BLaER1 treated with 17β-estradiol and CSF1 and Interleukin-3, amounts not matched to agents 10 nM and 100 nM (cell line): ENCODE results near the gene TMEM80.

Experiments used
- H3K27ac ChIP-seq, 11 experiments: shearing (Covaris generic); formaldehyde crosslinking; 2 replicates each; pipeline ENCODE4 v1.8.1; 2022
- H3K27me3 ChIP-seq, 11 experiments: shearing (Covaris generic); formaldehyde crosslinking; 2 replicates each; pipeline ENCODE4 v1.8.1; 2022
- H3K36me3 ChIP-seq, 11 experiments: shearing (Covaris generic); formaldehyde crosslinking; 2 replicates each; pipeline ENCODE4 v1.8.1; 2022
- H3K4me1 ChIP-seq, 10 experiments: shearing (Covaris generic); formaldehyde crosslinking; 2 replicates each; pipeline ENCODE4 v1.8.1; 2022
- H3K4me2 ChIP-seq, 11 experiments: shearing (Covaris generic); formaldehyde crosslinking; 2 replicates each; pipeline ENCODE4 v1.8.1; 2022
- H3K4me3 ChIP-seq, 10 experiments: shearing (Covaris generic); formaldehyde crosslinking; 2 replicates each; pipeline ENCODE4 v1.8.1; 2022
- H3K9ac ChIP-seq, 11 experiments: shearing (Covaris generic); formaldehyde crosslinking; 2 replicates each; pipeline ENCODE4 v1.8.1; 2022
- H3K9me3 ChIP-seq, 11 experiments: shearing (Covaris generic); formaldehyde crosslinking; replicated peaks in 1 of 11; 2 replicates each; pipeline ENCODE4 v1.8.1; 2022
- H4K20me1 ChIP-seq, 11 experiments: shearing (Covaris generic); formaldehyde crosslinking; 2 replicates each; pipeline ENCODE4 v1.8.1; 2022
- Cebpa-rat ChIP-seq, 11 experiments: shearing (Covaris generic); IDR thresholded peaks; 2 replicates each; pipeline ENCODE4 v1.8.1; 2022

TMEM80 gene

GRCh38 chr11:699753-700152, 4.1 kb downstream of the TMEM80 start:
- Histone ChIP-seq H3K9me3 (peaks cover 0 to 10% (median 0%) of the 10 kb centered on the region in 11 experiments; a peak in 8 of 22 replicates), H3K36me3 (peaks cover 9 to 49% (median 27%) of the 10 kb centered on the region in 11 experiments), H3K27ac (peak overlapping the region in 10 of 11 experiments; percentile 58 to 100 (median 100); a peak in 16 of 22 replicates), H3K27me3 (peaks cover 0 to 8% (median 3%) of the 10 kb centered on the region in 11 experiments; a peak in 16 of 22 replicates), H3K4me3 (no peak overlapping the region), H3K4me2 (peak overlapping the region; percentile 72 to 97 (median 89)), H3K9ac (peak overlapping the region in 9 of 11 experiments; percentile 6 to 99 (median 39); a peak in 12 of 22 replicates), H3K4me1 (peaks cover 61 to 74% (median 71%) of the 10 kb centered on the region in 10 experiments), H4K20me1 (peaks cover 0 to 57% (median 21%) of the 10 kb centered on the region in 11 experiments; a peak in 13 of 22 replicates)
- TF ChIP-seq Cebpa-rat (IDR thresholded peaks at IDR 0.05) = no peak

- peak overlapping the region in 3 of 11 experiments; percentile 4 to 32 (median 31); a peak in 3 of 22 replicates for H3K27ac ChIP-seq
Measured at GRCh38 chr11:701741-702461, 6.3 kb downstream of the TMEM80 start.

GRCh38 chr11:702462-703461, 7.1 kb downstream of the TMEM80 start:
- peak overlapping the region in 4 of 11 experiments; percentile 19 to 31 (median 22); a peak in 4 of 22 replicates for H3K27ac ChIP-seq
- peaks cover 0 to 76% (median 41%) of the 10 kb centered on the region in 11 experiments; a peak in 17 of 22 replicates for H4K20me1 ChIP-seq
- peak overlapping the region in 7 of 11 experiments; percentile 28 to 97 (median 83); a peak in 14 of 22 replicates for H3K4me2 ChIP-seq
- peak overlapping the region in 1 of 11 experiments; percentile 28; a peak in 2 of 22 replicates for H3K9ac ChIP-seq
- H3K4me3 ChIP-seq = no peak overlapping the region
- H3K9me3 ChIP-seq = peaks cover 0 to 10% (median 0%) of the 10 kb centered on the region in 11 experiments; a peak in 8 of 22 replicates
- H3K27me3 ChIP-seq = peaks cover 28 to 38% (median 33%) of the 10 kb centered on the region in 11 experiments
- TF ChIP-seq Cebpa-rat (IDR thresholded peaks at IDR 0.05) = no peak
- peaks cover 55 to 87% (median 76%) of the 10 kb centered on the region in 10 experiments for H3K4me1 ChIP-seq
- H3K36me3 ChIP-seq = peaks cover 9 to 54% (median 28%) of the 10 kb centered on the region in 11 experiments

More at GRCh38 chr11:701741-702461, 6.3 kb downstream of the TMEM80 start:
- Histone ChIP-seq H3K9ac (0 out of 22 replicates have a peak overlapping the region, but pooled peaks of 1 of the 11 experiments have one; percentile 17), H3K36me3 (peaks cover 9 to 54% (median 28%) of the 10 kb centered on the region in 11 experiments), H3K9me3 (peaks cover 0 to 10% (median 0%) of the 10 kb centered on the region in 11 experiments; a peak in 8 of 22 replicates), H3K4me3 (no peak overlapping the region), H4K20me1 (peaks cover 0 to 71% (median 40%) of the 10 kb centered on the region in 11 experiments; a peak in 17 of 22 replicates), H3K4me1 (peaks cover 63 to 87% (median 78%) of the 10 kb centered on the region in 10 experiments), H3K4me2 (peak overlapping the region in 10 of 11 experiments; percentile 67 to 97 (median 85); a peak in 20 of 22 replicates), H3K27me3 (peaks cover 19 to 29% (median 25%) of the 10 kb centered on the region in 11 experiments)
- TF ChIP-seq Cebpa-rat (IDR thresholded peaks at IDR 0.05) = no peak

GRCh38 chr11:703506-703905, 7.9 kb downstream of the TMEM80 start:
- no peak overlapping the region for H3K4me3 ChIP-seq
- no peak overlapping the region; a peak in 1 of 22 replicates for H3K9ac ChIP-seq

GRCh38 chr11:704228-704674, 8.6 kb downstream of the TMEM80 start:
- Histone ChIP-seq H3K9me3 (peaks cover 0 to 10% (median 0%) of the 10 kb centered on the region in 11 experiments; a peak in 8 of 22 replicates), H3K36me3 (peaks cover 9 to 49% (median 28%) of the 10 kb centered on the region in 11 experiments), H3K9ac (no peak overlapping the region), H3K4me2 (0 out of 22 replicates have a peak overlapping the region, but pooled peaks of 1 of the 11 experiments have one; percentile 25), H3K27ac (no peak overlapping the region), H4K20me1 (peaks cover 0 to 67% (median 40%) of the 10 kb centered on the region in 11 experiments; a peak in 17 of 22 replicates), H3K27me3 (peaks cover 36 to 52% (median 45%) of the 10 kb centered on the region in 11 experiments), H3K4me1 (peaks cover 47 to 81% (median 66%) of the 10 kb centered on the region in 10 experiments), H3K4me3 (no peak overlapping the region)
- TF ChIP-seq Cebpa-rat (IDR thresholded peaks at IDR 0.05) = no peak

More at GRCh38 chr11:703506-703905, 7.9 kb downstream of the TMEM80 start:
- Histone ChIP-seq H3K9me3 (peaks cover 0 to 10% (median 0%) of the 10 kb centered on the region in 11 experiments; a peak in 8 of 22 replicates), H3K4me2 (peak overlapping the region in 4 of 11 experiments; percentile 67 to 86 (median 80); a peak in 6 of 22 replicates), H3K36me3 (peaks cover 9 to 54% (median 28%) of the 10 kb centered on the region in 11 experiments), H4K20me1 (peaks cover 0 to 73% (median 41%) of the 10 kb centered on the region in 11 experiments; a peak in 17 of 22 replicates), H3K4me1 (peaks cover 53 to 87% (median 72%) of the 10 kb centered on the region in 10 experiments), H3K27me3 (peaks cover 35 to 46% (median 41%) of the 10 kb centered on the region in 11 experiments), H3K27ac (0 out of 22 replicates have a peak overlapping the region, but pooled peaks of 2 of the 11 experiments have one; percentile 20 to 25)
- no peak for TF ChIP-seq Cebpa-rat (IDR thresholded peaks at IDR 0.05)

GRCh38 chr11:704781-705645, 9.4 kb downstream of the TMEM80 start:
- Histone ChIP-seq H3K4me3 (no peak overlapping the region), H3K9me3 (peaks cover 0 to 10% (median 0%) of the 10 kb centered on the region in 11 experiments; a peak in 8 of 22 replicates), H3K36me3 (peaks cover 9 to 43% (median 28%) of the 10 kb centered on the region in 11 experiments), H3K27me3 (peaks cover 43 to 59% (median 53%) of the 10 kb centered on the region in 11 experiments), H3K9ac (no peak overlapping the region), H3K4me1 (peaks cover 42 to 77% (median 61%) of the 10 kb centered on the region in 10 experiments), H3K27ac (no peak overlapping the region), H3K4me2 (peak overlapping the region in 5 of 11 experiments; percentile 25 to 87 (median 82); a peak in 9 of 22 replicates), H4K20me1 (peaks cover 0 to 59% (median 36%) of the 10 kb centered on the region in 11 experiments; a peak in 17 of 22 replicates)
- TF ChIP-seq Cebpa-rat (IDR thresholded peaks at IDR 0.05) = no peak
